Left cardiac atrium (tissue), 4 donors: ENCODE measurements around the gene ENO1. TPM values are rescaled to one million over a fixed set of nuclear protein-coding genes. Genes with fewer than 3 reads are reported as not detected.
"Not testable (repeated sequence)": the region's sequence is repeated elsewhere in the genome, so short reads cannot be mapped to it uniquely, and the experiment has no call there.

ENCODE experiments used
- ATAC-seq, 2 donors: fragments of 200-7000 bp; cut with Tn5 transposase; one replicate each; pipeline ENCODE4 v1.9.1; 2020; ENCODE audit warnings: mild to moderate bottlenecking in 2 of 2, moderate library complexity in 2 of 2
- DNase-seq: peaks from one replicate; pipeline ENCODE4 v3.0.0-alpha.2; 2020
- intact Hi-C, 2 donors: fragments of 100-400 bp; cut with DNase I; formaldehyde crosslinking; loops; one replicate each; pipeline versions ENCODE4 v1.14.1 to v1.15.1; 2022 to 2023
- long read RNA-seq: library from polyadenylated mRNA; unstranded; transcript quantifications from one replicate; pipeline ENCODE4 v2.0.0, GENCODE V29; 2021
- total RNA-seq, 2 donors: library from RNA; stranded (reverse); fragmentation: NEBNext Ultra II Directional; extraction: Animal tissue kit (Norgen Biotek cat#: 25700); gene quantifications; one replicate each; pipeline ENCODE4 v1.2.1, GENCODE V29; 2021
- donor health status: DM: no; HTN: yes; CAD: no.
- donor health status: DM: no; HTN: yes; CAD: no; lungs with severe emphysema.
- donor health status: DM: yes; HTN: yes; CAD: no.
- donor health status: Dilated cardiomyopathy.

ENO1 gene
- 100 to 1,000 TPM; 242 to 476 TPM for total RNA-seq
- long read RNA-seq, transcript ENO1-217 (12 exons, 1,782 nt): minor isoform, 214 of 777 reads
- long read RNA-seq, transcript ENO1-201 (12 exons, 1,781 nt): major isoform, 515 of 777 reads
- long read RNA-seq, partial matches to known transcripts: 10 of 777 reads
- long read RNA-seq, other reads (novel, unspliced or antisense): 32 of 777 reads

DNA sequence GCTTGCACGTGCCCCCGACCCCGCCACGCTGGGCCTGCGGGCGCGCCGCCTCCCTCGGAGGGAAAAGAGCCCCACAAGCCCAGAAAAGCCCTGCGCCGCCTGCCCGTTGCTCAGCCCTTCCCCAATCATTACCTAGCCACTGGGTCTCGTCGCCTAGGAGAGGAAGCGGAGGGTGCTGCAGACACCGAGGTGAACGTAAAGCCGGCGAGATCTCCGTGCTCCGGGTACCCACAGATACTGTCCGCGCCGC lies at the start of gene ENO1:
TSS of gene ENO1 (minus strand) at position 239 of the 250 bp plus-strand sequence. CDS start 3,778 bp downstream, outside the sequence.
- ATAC-seq: peak; percentile 0 to 1

GRCh38 chr1:8926707-8927694 lies 48.5 kb upstream of the ENO1 start:
- no peak for ATAC-seq
- no peak for DNase-seq
- intact Hi-C loops: loop anchor here in 1 of 2 donors (10.0 kb wide), 1 partner anchor 168 kb away; no protein-coding TSS in a partner anchor

More for the DNA sequence above, at the start of gene ENO1:
- DNase-seq: no peak
- intact Hi-C loops: no loop called here

DNA sequence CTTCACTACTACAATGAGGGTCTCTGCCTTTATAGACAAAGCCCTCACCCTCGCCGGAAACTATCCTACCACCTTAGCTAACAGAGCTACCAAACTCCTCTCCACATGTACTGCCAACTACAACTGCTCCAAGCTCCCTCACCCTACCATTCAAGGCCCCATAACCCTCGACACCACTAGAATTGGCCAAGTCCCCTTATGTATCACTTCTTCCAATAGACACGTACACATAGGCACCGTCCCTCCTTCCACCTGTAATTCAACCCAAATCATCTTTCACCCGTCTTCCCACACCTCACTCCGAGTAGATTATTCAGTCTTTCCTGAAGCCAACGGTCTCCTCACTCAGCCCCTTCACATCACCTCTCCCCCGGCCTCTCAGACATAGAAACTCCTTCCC lies 47.5 kb upstream of the ENO1 start:
- ATAC-seq (no peak), DNase-seq (no peak)
- intact Hi-C loops: loop anchor here in 1 of 2 donors (10.0 kb wide), 1 partner anchor 169 kb away; no protein-coding TSS in a partner anchor

- DNase-seq (no peak), ATAC-seq (no peak)
- intact Hi-C loops: loop anchor here in 1 of 2 donors (10.0 kb wide), 1 partner anchor 169 kb away; no protein-coding TSS in a partner anchor
Observed at GRCh38 chr1:8925406-8925805, 46.9 kb upstream of the ENO1 start.

DNA sequence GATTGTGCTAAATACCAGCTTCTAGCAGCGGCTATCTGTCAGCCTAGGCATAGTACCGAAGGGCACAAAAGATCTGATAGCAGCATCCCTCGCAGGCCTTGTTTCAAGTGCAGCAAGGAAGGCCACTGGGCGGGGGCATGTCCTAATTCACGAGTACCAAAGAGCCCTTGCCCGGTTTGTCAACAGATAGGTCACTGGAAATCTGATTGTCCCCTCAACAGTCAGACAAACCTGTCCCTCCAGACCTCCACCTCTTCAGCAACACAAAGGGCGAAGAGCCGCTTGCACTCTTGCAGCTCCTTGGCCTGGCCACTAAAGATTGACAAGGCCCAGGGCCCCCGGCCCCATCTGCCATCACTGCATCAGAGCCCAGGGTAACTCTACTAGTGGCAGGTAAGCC lies 44.5 kb upstream of the ENO1 start:
- intact Hi-C loops: loop anchor here in 1 of 2 donors (10.0 kb wide), 1 partner anchor 172 kb away; no protein-coding TSS in a partner anchor
- DNase-seq: no peak
- no peak for ATAC-seq

GRCh38 chr1:8917536-8917935 lies 39.0 kb upstream of the ENO1 start:
- intact Hi-C loops: loop anchor here (5.0 kb wide), 2 partner anchors 70 to 90 kb away; no protein-coding TSS in a partner anchor
- not testable (repeated sequence) for DNase-seq, ATAC-seq

GRCh38 chr1:8915446-8915845 lies 37.0 kb upstream of the ENO1 start:
- ATAC-seq (no peak), DNase-seq (no peak)
- intact Hi-C loops: loop anchor here (5.0 kb wide), 2 partner anchors 72 to 92 kb away; no protein-coding TSS in a partner anchor

DNA sequence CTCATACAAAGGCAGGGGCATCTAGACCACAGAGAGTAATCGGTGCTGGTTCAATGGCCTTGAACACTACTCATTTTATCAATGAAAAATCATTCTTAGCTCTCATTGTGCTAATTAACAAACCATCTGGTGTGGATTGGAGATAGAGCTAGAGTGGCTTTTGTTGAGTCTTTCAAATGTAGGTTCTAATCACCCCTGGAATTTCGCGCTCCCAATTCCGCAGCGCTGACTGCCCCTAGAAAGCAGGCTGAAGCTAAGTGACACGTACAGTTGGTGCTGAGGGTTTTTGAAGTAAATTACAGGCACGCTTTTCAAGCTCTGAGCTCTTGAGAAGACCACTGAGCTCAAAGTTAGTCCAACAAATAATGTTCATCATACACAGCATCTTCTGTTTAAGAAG lies 36.0 kb upstream of the ENO1 start:
- intact Hi-C loops: no loop called here
- no peak for ATAC-seq
- DNase-seq: no peak

DNA sequence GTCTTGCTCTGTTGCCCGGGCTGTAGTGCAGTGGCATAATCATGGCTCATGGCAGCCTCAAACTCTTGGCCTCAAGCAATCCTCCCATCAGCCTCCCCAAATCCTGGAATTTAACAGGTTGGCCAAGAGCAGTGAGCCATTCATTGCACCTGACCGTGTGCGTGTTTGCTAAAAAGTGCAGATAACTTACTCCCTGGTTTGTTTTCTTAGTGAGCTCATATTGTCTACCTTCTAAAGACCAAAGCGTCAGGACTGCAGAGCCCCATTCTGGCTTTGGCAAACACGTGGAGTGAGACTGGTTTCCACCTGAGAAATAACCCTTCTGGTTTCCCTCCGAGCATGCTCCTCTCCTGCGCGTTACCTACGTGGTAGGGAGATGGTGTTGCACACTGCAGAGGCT lies 35.0 kb upstream of the ENO1 start:
- intact Hi-C loops: no loop called here
- DNase-seq (no peak), ATAC-seq (no peak)

DNA sequence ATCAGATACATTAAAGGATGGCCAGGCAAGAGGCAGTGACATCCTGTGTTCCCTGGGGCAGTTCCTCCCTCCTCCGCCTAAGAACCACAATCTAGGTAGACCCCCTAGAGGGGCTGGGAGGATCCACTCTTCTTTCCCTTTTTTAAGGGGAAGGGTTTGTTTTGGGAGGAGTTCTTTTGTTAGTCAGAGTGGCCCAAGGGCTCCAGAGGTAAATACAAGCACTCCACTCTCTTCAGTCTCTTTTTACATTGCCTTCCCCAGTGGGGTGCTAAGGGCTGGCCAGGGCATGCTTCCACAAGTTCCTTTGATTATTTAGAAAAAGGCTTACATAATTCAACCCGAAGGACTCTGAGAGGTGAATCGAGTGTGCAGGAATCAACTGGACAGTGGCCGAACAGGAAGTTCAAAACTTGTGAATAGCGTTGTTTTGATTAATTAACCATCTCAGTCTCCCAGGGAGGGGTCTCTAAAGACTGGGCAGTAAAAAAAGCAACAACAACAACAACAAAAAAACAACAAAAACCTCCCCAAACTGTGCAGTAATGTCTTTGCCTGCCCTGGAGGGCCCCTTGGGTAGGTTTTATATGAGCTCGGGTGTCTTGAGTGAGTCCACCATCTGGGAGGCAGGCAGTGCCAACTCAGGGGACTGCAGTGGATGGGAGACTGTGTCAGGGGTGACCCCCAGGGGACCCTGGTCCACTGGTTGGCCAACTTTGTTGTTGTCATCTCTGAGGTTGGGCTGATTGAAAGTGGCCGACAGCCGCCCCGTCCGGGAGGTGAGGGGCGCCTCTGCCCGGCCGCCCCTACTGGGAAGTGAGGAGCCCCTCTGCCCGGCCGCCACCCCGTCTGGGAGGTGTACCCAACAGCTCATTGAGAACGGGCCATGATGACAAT lies 33.2 kb upstream of the ENO1 start:
- intact Hi-C loops: no loop called here
- ATAC-seq (no peak), DNase-seq (no peak)

DNA sequence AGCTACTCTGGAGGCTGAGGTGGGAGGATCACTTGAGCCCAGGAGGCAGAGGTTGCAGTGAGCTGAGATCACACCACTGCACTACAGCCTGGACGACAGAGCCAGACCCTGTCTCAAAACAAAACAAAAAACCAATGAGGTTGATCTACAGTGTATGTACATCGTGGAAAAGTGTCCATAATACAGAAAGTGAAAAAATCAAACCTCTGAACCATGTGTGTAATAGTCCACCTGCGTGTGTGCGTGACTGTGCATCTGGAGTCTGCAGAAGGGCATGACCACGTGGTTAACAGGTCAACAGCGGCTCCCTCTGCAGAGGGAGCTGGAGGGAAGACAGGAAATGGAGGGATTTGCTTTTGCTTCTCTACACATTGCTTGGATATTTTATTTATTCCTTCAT lies 32.4 kb upstream of the ENO1 start:
- intact Hi-C loops: no loop called here
- no peak for ATAC-seq
- no peak for DNase-seq

DNA sequence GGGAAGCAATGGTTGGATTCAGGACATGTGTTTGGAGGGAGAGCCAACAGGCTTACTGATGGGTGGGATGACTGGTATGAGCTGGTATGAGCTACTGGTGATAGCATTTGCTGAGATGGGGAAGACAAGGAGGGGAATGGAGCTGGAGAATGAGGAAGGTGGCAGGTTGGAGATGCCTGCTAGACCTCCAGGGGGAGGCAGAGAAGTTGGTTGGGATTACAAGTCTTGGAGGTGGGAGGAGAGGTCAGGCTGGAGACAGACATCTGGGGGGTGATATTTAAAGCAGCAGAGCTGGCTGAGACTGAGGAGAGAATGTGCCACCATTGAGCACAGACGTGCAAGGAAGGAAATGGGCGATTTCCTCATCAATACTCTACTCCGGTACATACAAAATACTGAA lies 31.8 kb upstream of the ENO1 start:
- ATAC-seq (no peak), DNase-seq (no peak)
- intact Hi-C loops: no loop called here

DNA sequence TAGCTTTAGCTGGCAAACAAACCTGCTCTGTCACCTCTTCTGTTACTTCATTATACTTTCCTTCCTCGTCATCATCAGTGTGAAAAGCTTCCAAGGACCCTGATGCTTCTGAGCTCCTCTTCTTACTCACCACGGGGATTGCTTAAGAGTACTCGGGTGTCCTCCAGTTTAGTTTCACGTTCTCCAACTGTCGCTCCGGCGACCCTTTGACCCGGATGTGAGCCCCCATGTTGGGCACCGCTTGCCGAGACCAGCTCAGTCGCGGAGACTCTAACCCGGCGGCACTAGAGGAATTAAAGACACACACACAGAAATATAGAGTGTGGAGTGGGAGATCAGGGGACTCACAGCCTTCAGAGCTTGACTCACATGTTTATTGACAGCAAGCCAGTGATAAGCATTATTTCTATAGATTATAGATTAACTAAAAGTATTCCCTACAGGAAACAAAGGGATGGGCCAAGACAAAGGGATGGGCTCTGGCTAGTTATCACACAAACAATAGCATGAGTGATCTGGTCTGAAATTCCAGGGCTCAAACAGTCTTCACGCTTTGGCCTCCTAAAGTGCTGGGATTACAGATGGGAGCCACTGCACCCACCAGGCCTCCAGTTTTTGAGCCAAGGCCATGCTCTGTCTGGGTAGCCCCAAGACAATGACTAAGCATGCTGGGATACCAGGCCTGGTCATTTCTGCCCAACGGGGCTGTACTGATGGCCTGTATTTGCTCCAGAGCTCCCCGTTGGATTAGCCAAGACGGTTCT lies 30.1 kb upstream of the ENO1 start:
- ATAC-seq (no peak), DNase-seq (no peak)
- intact Hi-C loops: no loop called here

GRCh38 chr1:8905582-8906191 lies 27.2 kb upstream of the ENO1 start:
- peak in 1 of 2 donors; percentile 52 for ATAC-seq
- no peak for DNase-seq
- intact Hi-C loops: no loop called here

DNA sequence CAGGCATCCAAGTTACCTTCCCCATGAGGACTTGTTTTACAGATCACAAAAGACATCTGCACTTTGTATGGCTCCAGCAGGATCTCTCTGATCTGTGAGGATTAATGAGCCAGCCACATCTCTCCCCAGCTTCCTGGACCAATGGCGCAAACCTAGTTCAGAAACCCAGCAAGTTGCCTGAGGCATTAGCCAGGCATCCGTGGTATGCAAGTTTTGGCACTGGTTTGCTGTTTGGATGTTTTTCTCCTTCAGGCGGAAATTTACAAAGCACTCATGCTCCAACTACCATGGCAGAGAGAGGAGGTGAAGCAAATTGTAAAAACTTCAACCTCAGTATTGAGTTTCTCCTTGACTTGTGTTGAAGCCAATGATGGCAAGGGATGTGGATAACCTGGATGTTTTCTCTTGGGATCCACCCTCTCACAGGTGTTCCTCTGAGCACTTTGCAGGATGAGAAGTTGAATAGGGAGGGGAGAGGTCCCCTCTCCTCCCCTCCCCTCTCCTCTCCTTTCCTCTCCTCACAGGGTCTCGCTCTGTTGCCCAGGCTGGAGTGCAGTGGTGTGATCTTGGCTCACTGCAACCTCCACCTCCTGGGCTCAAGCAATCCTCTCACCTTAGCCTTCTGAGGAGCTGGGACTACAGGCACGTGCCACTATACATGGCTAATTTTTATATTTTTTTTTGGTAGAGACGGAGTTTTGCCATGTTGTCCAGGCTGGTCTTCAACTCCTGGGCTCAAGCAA lies 25.6 kb upstream of the ENO1 start:
- ATAC-seq (peak; percentile 75), DNase-seq (peak; percentile 48)
- intact Hi-C loops: no loop called here

GRCh38 chr1:8903410-8903809 lies 24.9 kb upstream of the ENO1 start:
- no peak for ATAC-seq
- intact Hi-C loops: no loop called here
- DNase-seq: no peak

GRCh38 chr1:8902765-8903164 lies 24.3 kb upstream of the ENO1 start:
- ATAC-seq (no peak), DNase-seq (no peak)
- intact Hi-C loops: no loop called here
